RWPE2 (cell line): ENCODE measurements around the gene EIF2S2.
"Not testable (repeated sequence)": the region's sequence is repeated elsewhere in the genome, so short reads cannot be mapped to it uniquely, and the experiment has no call there.

ENCODE experiments used
- ATAC-seq: fragments of 200-7000 bp; cut with Tn5 transposase; 3 replicates; pipeline ENCODE4 v1.9.1; 2021; ENCODE audit warnings: low read depth
- DNase-seq: peaks from one replicate; pipeline ENCODE4 v3.0.0-alpha.2; 2020; ENCODE audit warnings: low spot score
- H3K27ac ChIP-seq: fragments of 450-650 bp; 2 replicates; pipeline ENCODE4 v1.5.1; 2017; ENCODE audit warnings: mild to moderate bottlenecking; ENCODE audit not compliant: poor library complexity, severe bottlenecking
- H3K27me3 ChIP-seq: fragments of 250-450 bp; sonication (Bioruptor Pico); 2 replicates; pipeline ENCODE4 v1.5.1; 2021; ENCODE audit warnings: mild to moderate bottlenecking, moderate library complexity; ENCODE audit not compliant: insufficient read depth, poor library complexity, severe bottlenecking
- H3K36me3 ChIP-seq: fragments of 250-450 bp; sonication (Bioruptor Pico); 2 replicates; pipeline ENCODE4 v1.5.1; 2020; ENCODE audit warnings: low read depth, mild to moderate bottlenecking, moderate library complexity
- H3K4me1 ChIP-seq: fragments of 250-450 bp; sonication (Bioruptor Pico); 2 replicates; pipeline ENCODE4 v1.5.1; 2021; ENCODE audit warnings: mild to moderate bottlenecking, moderate library complexity; ENCODE audit not compliant: insufficient read depth, poor library complexity, severe bottlenecking
- H3K4me3 ChIP-seq: fragments of 250-450 bp; sonication (Bioruptor Pico); 2 replicates; pipeline ENCODE4 v1.5.1; 2021; ENCODE audit warnings: mild to moderate bottlenecking, moderate library complexity; ENCODE audit not compliant: severe bottlenecking
- H3K9me3 ChIP-seq: fragments of 250-450 bp; sonication (Bioruptor Pico); 2 replicates; pipeline ENCODE4 v1.5.1; 2021; ENCODE audit warnings: mild to moderate bottlenecking, moderate library complexity; ENCODE audit not compliant: severe bottlenecking
- TF ChIP-seq, protein P1 (sequence below): fragments of 450-650 bp; IDR thresholded peaks from one replicate; pipeline ENCODE4 v1.5.1; 2017; ENCODE audit warnings: mild to moderate bottlenecking, moderate library complexity; ENCODE audit not compliant: poor library complexity, severe bottlenecking

Gene EIF2S2

DNA sequence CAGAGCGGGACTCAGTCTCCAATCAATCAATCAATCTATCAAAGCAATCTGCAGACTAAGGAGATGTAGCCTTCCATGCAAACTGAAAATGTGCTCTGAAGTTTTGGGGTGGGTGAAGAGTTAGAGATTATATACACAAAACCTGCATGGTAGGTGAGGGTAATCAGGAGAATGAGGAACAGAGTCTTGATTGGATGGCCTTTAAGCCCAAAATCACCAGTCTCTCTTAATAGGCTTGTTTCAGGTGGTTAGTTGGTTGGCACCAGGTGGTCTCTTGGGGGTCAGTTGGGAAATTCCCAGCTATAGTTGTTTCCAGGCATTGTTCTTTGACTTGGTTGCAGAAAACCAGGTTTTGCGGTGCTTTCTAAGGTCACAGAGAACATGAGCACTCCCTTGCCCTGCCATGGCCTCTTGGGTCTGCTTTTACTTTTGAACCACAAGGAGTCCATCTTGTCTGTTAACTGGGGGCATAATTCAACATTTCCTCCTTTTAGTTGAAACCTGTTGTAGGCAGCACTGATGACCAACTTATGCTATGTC, 33.3 kb upstream of the EIF2S2 start:
- Histone ChIP-seq H3K4me3 (no peak overlapping the region), H3K27me3 (no peaks in the 10 kb centered on the region), H3K4me1 (no peaks in the 10 kb centered on the region), H3K36me3 (no peaks in the 10 kb centered on the region), H3K27ac (no peak overlapping the region), H3K9me3 (no peaks in the 10 kb centered on the region)
- ATAC-seq (no peak), DNase-seq (no peak)
- TF ChIP-seq, protein P1, sequence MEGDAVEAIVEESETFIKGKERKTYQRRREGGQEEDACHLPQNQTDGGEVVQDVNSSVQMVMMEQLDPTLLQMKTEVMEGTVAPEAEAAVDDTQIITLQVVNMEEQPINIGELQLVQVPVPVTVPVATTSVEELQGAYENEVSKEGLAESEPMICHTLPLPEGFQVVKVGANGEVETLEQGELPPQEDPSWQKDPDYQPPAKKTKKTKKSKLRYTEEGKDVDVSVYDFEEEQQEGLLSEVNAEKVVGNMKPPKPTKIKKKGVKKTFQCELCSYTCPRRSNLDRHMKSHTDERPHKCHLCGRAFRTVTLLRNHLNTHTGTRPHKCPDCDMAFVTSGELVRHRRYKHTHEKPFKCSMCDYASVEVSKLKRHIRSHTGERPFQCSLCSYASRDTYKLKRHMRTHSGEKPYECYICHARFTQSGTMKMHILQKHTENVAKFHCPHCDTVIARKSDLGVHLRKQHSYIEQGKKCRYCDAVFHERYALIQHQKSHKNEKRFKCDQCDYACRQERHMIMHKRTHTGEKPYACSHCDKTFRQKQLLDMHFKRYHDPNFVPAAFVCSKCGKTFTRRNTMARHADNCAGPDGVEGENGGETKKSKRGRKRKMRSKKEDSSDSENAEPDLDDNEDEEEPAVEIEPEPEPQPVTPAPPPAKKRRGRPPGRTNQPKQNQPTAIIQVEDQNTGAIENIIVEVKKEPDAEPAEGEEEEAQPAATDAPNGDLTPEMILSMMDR, result no peak

DNA sequence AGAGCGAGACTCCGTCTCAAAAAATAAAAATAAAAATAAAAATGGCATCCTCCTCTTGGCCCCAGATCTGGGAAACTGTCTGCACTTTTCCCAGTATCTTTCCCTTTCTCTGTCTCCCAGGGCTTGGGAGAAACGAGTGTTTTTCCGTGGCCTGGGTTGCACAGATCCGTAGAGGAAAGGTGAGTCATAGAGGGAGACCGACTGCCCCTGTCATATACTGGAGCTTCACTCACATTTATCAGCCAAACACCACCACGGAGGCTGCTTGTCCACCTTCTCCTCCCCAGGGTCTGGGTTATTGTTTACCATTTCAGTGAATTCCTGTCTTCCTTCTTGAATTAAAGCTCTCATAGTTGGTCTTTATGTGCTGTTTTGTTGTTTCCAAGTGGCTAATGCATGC, 31.9 kb upstream of the EIF2S2 start:
- DNase-seq (no peak), ATAC-seq (peak; percentile 55; the same call in 2 of the 3 replicates)
- no peaks in the 10 kb centered on the region for H3K36me3 ChIP-seq
- no peak overlapping the region for H3K4me3 ChIP-seq
- H3K9me3 ChIP-seq, result no peaks in the 10 kb centered on the region
- TF ChIP-seq, protein P1, result no peak
- no peaks in the 10 kb centered on the region for H3K27me3 ChIP-seq
- H3K4me1 ChIP-seq, result no peaks in the 10 kb centered on the region
- no peak overlapping the region for H3K27ac ChIP-seq

DNA sequence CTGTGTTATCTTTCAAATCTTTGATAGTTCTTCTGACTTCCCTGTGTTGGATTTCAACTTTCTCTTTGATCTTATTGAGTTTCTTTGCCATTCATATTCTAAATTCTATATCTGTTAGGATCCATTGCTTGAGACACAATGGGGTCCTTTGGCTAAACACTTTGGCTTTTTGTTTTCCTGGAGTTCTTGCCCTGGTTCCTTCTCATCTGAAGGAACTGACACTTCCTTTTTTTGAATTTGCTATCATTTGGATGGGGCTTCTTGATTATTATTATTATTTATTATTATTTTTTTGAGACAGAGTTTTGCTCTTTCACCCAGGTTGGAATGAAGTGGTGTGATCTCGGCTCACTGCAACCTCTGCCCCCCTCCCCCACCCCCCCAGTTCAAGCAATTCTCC, 30.1 kb upstream of the EIF2S2 start:
- no peak for ATAC-seq
- Histone ChIP-seq H3K27me3 (no peaks in the 10 kb centered on the region), H3K27ac (no peak overlapping the region), H3K4me1 (no peaks in the 10 kb centered on the region), H3K4me3 (no peak overlapping the region), H3K9me3 (no peaks in the 10 kb centered on the region), H3K36me3 (no peaks in the 10 kb centered on the region)
- DNase-seq, result no peak
- TF ChIP-seq, protein P1, result no peak

DNA sequence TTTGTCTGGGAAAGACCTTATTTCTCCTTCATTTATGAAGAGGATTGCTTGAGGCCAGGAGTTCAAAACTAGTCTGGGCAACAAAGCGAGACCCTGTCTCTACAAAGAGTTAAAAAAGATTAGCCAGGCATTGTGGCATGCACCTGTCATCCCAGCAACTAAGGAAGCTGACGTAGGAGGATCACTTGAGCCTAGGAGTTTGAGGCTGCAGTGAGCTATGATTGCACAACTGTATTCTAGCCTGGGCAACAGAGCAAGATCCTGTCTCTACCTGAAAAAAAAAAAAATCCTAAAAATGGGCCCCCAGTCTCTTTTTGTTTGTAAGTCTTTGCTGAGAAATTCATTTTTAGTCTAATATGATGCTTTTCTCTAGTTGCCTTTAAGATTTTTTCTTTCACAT, 29.2 kb upstream of the EIF2S2 start:
- Histone ChIP-seq H3K4me3 (no peak overlapping the region), H3K4me1 (no peaks in the 10 kb centered on the region), H3K36me3 (no peaks in the 10 kb centered on the region), H3K9me3 (no peaks in the 10 kb centered on the region), H3K27me3 (no peaks in the 10 kb centered on the region), H3K27ac (no peak overlapping the region)
- TF ChIP-seq, protein P1, result no peak
- no peak for ATAC-seq
- DNase-seq, result no peak

DNA sequence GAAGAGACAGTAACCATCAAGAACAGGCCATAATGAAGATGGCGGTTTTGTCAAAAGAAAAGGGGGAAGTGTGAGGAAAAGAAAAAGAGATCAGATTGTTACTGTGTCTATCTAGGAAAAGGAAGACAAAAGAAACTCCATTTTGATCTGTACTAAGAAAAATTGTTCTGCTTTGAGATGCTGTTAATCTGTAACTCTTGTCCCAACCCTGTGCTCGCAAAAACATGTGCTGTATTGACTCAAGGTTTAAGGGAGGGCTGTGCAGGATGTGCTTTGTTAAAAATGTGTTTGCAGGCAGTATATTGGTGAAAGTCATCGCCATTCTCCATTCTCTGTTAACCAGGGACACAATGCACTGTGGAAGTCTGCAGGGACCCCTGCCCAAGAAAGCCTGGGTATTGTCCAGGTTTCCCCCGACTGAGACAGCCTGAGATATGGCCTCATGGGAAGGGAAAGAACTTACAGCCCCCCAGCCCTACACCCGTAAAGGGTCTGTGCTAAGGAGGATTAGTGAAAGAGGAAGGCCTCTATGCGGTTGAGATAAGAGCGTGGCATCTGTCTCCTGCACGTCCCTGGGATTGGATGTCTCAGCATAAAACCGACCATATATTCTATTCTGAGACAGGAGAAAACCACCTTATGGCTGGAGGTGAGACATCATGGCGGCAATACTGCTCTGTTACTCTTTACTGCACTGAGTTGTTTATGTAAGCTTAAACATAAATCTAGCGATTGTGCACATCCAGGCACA, 23.7 kb upstream of the EIF2S2 start:
- not testable (repeated sequence) for ATAC-seq, H3K9me3 ChIP-seq, H3K4me3 ChIP-seq, H3K27me3 ChIP-seq, H3K36me3 ChIP-seq, H3K27ac ChIP-seq, H3K4me1 ChIP-seq, DNase-seq

DNA sequence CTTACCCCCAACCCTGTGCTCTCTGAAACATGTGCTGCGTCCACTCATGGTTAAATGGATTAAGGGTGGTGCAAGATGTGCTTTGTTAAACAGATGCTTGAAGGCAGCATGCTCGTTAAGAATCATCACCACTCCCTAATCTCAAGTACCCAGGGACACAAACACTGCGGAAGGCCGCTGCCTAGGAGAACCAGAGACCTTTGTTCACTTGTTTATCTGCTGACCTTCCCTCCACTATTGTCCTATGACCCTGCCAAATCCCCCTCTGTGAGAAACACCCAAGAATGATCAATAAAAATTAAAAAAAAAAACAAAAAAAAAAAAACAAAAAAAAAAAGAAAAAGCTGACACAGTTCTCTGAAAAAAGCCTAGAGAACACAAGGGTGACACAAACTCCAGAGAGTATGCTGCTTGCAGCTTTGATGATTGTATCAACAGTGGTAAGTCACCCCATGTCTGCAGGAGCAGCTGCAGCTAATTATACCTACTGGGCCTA, 21.4 kb upstream of the EIF2S2 start:
- DNase-seq, ATAC-seq, H3K9me3 ChIP-seq, H3K4me3 ChIP-seq, H3K36me3 ChIP-seq, H3K4me1 ChIP-seq, H3K27me3 ChIP-seq, H3K27ac ChIP-seq: not testable (repeated sequence)

DNA sequence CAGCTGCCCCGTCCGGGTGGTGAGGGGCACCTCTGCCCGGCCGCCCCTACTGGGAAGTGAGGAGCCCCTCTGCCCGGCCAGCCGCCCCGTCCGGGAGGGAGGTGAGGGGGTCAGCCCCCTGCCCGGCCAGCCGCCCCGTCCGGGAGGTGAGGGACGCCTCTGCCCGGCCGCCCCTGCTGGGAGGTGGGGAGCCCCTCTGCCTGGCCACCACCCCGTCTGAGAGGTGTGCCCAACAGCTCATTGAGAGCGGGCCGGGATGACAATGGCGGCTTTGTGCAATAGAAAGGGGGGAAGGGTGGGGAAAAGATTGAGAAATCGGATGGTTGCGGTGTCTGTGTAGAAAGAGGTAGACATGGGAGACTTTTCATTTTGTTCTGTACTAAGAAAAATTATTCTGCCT, 20.9 kb upstream of the EIF2S2 start:
- DNase-seq, H3K4me3 ChIP-seq, H3K4me1 ChIP-seq, H3K36me3 ChIP-seq, H3K9me3 ChIP-seq, H3K27ac ChIP-seq, ATAC-seq, H3K27me3 ChIP-seq: not testable (repeated sequence)

DNA sequence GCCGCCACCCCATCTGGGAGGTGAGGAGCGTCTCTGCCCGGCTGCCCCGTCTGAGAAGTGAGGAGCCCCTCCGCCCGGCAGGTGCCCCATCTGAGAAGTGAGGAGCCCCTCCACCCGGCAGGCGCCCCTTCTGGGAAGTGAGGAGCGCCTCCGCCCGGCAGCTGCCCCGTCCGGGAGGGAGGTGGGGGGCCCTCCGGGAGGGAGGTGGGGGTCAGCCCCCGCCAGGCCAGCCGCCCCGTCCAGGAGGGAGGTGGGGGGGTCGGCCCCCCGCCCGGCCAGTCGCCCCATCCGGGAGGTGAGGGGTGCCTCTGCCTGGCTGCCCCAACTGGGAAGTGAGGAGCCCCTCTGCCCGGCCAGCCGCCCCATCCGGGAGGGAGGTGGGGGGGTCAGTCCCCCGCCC, 20.4 kb upstream of the EIF2S2 start:
- not testable (repeated sequence) for H3K9me3 ChIP-seq, H3K27me3 ChIP-seq, H3K4me1 ChIP-seq, H3K36me3 ChIP-seq, H3K4me3 ChIP-seq, ATAC-seq, H3K27ac ChIP-seq, DNase-seq
